Chondrocyte (in vitro differentiated cells): ENCODE data around the gene USP10. TPM values are rescaled to one million over a fixed set of nuclear protein-coding genes. Genes with fewer than 3 reads are reported as not detected.

Experiments
- DNase-seq: peaks from one replicate; pipeline ENCODE4 v3.0.0; 2021; ENCODE audit warnings: mixed read lengths, low spot score
- H3K27ac Mint-ChIP-seq: one replicate; pipeline ENCODE4 v1.8.0; 2021; ENCODE audit warnings: mild to moderate bottlenecking, moderate library complexity, mixed read lengths; ENCODE audit not compliant: unreplicated experiment
- H3K27me3 Mint-ChIP-seq: 2 replicates; pipeline ENCODE4 v1.8.0; 2021; ENCODE audit warnings: low read depth, mixed read lengths
- H3K36me3 Mint-ChIP-seq: 2 replicates; pipeline ENCODE4 v1.8.0; 2021; ENCODE audit warnings: low read depth, mixed read lengths
- H3K4me1 Mint-ChIP-seq: 2 replicates; pipeline ENCODE4 v1.8.0; 2021; ENCODE audit warnings: low read depth, mild to moderate bottlenecking, mixed read lengths
- H3K4me3 Mint-ChIP-seq: one replicate; pipeline ENCODE4 v1.8.0; 2021; ENCODE audit warnings: mild to moderate bottlenecking, moderate library complexity, mixed read lengths; ENCODE audit not compliant: unreplicated experiment
- H3K9me3 Mint-ChIP-seq: 2 replicates; pipeline ENCODE4 v1.8.0; 2021; ENCODE audit warnings: low read depth, mixed read lengths
- CTCF ChIP-seq: fragments of 200-600 bp; sonication (generic); IDR thresholded peaks from 2 replicates; pipeline ENCODE4 v1.5.0; 2021; ENCODE audit warnings: antibody characterized with exemption, mild to moderate bottlenecking, moderate library complexity
- total RNA-seq: library from RNA; stranded (reverse); gene quantifications from 3 replicates; pipeline ENCODE4 v1.2.1, GENCODE V29; 2021

USP10 gene
- total RNA-seq, 1 donor from 2014 or later, result 43.0 TPM

GRCh38 chr16:84782846-84783245 lies 83.0 kb downstream of the USP10 start:
- Mint-ChIP-seq H3K9me3 (no peaks in the 10 kb centered on the region), H3K4me3 (no peak overlapping the region), H3K27me3 (no peaks in the 10 kb centered on the region), H3K27ac (no peak overlapping the region), H3K36me3 (peaks cover 26% of the 10 kb centered on the region), H3K4me1 (peaks cover 21% of the 10 kb centered on the region)
- TF ChIP-seq CTCF, result no peak
- no peak for DNase-seq

- peaks cover 5% of the 10 kb centered on the region for H3K36me3 Mint-ChIP-seq
- H3K27ac Mint-ChIP-seq, result peak overlapping the region; percentile 83
- no peak for TF ChIP-seq CTCF
- H3K4me3 Mint-ChIP-seq, result no peak overlapping the region
- no peaks in the 10 kb centered on the region for H3K27me3 Mint-ChIP-seq
- H3K4me1 Mint-ChIP-seq, result peaks cover 27% of the 10 kb centered on the region
- no peak for DNase-seq
- H3K9me3 Mint-ChIP-seq, result no peaks in the 10 kb centered on the region
Measured at GRCh38 chr16:84785843-84786581, 86.2 kb downstream of the USP10 start.

- peaks cover 5% of the 10 kb centered on the region for H3K36me3 Mint-ChIP-seq
- H3K9me3 Mint-ChIP-seq, result no peaks in the 10 kb centered on the region
- no peak overlapping the region for H3K4me3 Mint-ChIP-seq
- no peak for TF ChIP-seq CTCF
- H3K27ac Mint-ChIP-seq, result no peak overlapping the region
- H3K4me1 Mint-ChIP-seq, result peaks cover 34% of the 10 kb centered on the region
- no peak for DNase-seq
- no peaks in the 10 kb centered on the region for H3K27me3 Mint-ChIP-seq
Measured at GRCh38 chr16:84786605-84787262, 86.9 kb downstream of the USP10 start.

GRCh38 chr16:84787263-84787622 lies 87.4 kb downstream of the USP10 start:
- Mint-ChIP-seq H3K36me3 (peaks cover 2% of the 10 kb centered on the region), H3K27ac (no peak overlapping the region), H3K4me3 (no peak overlapping the region), H3K4me1 (peaks cover 34% of the 10 kb centered on the region), H3K9me3 (no peaks in the 10 kb centered on the region), H3K27me3 (no peaks in the 10 kb centered on the region)
- no peak for DNase-seq
- TF ChIP-seq CTCF, result no peak

- no peaks in the 10 kb centered on the region for H3K9me3 Mint-ChIP-seq
- H3K36me3 Mint-ChIP-seq, result peaks cover 2% of the 10 kb centered on the region
Measured at GRCh38 chr16:84788920-84789391, 89.2 kb downstream of the USP10 start.

More at GRCh38 chr16:84788920-84789391, 89.2 kb downstream of the USP10 start:
- Mint-ChIP-seq H3K27ac (no peak overlapping the region), H3K4me1 (peaks cover 34% of the 10 kb centered on the region), H3K27me3 (no peaks in the 10 kb centered on the region), H3K4me3 (no peak overlapping the region)
- no peak for DNase-seq
- TF ChIP-seq CTCF, result no peak
